ENCODE measurements around the gene OSCP1. TPM values are rescaled to one million over a fixed set of nuclear protein-coding genes. Genes with fewer than 3 reads are reported as not detected.

OSCP1 gene
- total and polyA plus RNA-seq, 2 donors (not counting 1 experiment from before 2014, with no cell fraction given), result 6.5 to 10.7 TPM

- TF ChIP-seq EZH2 (IDR thresholded peaks at IDR 0.05; ENCODE audit: low read length, missing control alignments), result no peak
- TF ChIP-seq, protein P1, sequence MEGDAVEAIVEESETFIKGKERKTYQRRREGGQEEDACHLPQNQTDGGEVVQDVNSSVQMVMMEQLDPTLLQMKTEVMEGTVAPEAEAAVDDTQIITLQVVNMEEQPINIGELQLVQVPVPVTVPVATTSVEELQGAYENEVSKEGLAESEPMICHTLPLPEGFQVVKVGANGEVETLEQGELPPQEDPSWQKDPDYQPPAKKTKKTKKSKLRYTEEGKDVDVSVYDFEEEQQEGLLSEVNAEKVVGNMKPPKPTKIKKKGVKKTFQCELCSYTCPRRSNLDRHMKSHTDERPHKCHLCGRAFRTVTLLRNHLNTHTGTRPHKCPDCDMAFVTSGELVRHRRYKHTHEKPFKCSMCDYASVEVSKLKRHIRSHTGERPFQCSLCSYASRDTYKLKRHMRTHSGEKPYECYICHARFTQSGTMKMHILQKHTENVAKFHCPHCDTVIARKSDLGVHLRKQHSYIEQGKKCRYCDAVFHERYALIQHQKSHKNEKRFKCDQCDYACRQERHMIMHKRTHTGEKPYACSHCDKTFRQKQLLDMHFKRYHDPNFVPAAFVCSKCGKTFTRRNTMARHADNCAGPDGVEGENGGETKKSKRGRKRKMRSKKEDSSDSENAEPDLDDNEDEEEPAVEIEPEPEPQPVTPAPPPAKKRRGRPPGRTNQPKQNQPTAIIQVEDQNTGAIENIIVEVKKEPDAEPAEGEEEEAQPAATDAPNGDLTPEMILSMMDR (conservative IDR thresholded peaks at IDR 0.05 in 1 of 2, IDR thresholded peaks at IDR 0.05 in 1 of 2; ENCODE audit: low read depth in 1 of 2, low read length in 2 of 2), result no peak
- H3K27me3 ChIP-seq (ENCODE audit: control insufficient read depth, insufficient read depth, low read length), result no peaks in the 10 kb centered on the region
- no peak overlapping the region for H3K4me3 ChIP-seq (replicated peaks in 1 of 4; ENCODE audit: control extremely low read depth in 1 of 4, insufficient read depth in 1 of 4, low read depth in 3 of 4, low read length in 4 of 4)
- no peaks in the 10 kb centered on the region for H3K4me1 ChIP-seq (ENCODE audit: control insufficient read depth, extremely low read depth, insufficient read depth, low read length)
- no peak overlapping the region for H3K4me2 ChIP-seq (ENCODE audit: extremely low read depth, insufficient read depth, low read length)
- H4K20me1 ChIP-seq (ENCODE audit: control insufficient read depth, extremely low read depth, insufficient read depth, low read length), result no peaks in the 10 kb centered on the region
- no peak overlapping the region for H2AFZ ChIP-seq (ENCODE audit: low read length)
- no peak overlapping the region for H3K27ac ChIP-seq (ENCODE audit: insufficient read depth, low read length)
- peaks cover 7% of the 10 kb centered on the region for H3K36me3 ChIP-seq (ENCODE audit: control insufficient read depth, insufficient read depth, low read length)
- no peak for DNase-seq (ENCODE audit: low read depth in 2 of 2)
- no peak overlapping the region for H3K9ac ChIP-seq (ENCODE audit: insufficient read depth, low read length)
- no peaks in the 10 kb centered on the region for H3K79me2 ChIP-seq (ENCODE audit: control insufficient read depth, insufficient read depth, low read length)
- no peaks in the 10 kb centered on the region for H3K9me3 ChIP-seq (ENCODE audit: control insufficient read depth, insufficient read depth, low read depth, low read length)
Observed at GRCh38 chr1:36455386-36455785, 5.1 kb upstream of the OSCP1 start.

- Histone ChIP-seq H2AFZ (ENCODE audit: low read length) (no peak overlapping the region), H3K9me3 (ENCODE audit: control insufficient read depth, insufficient read depth, low read depth, low read length) (no peaks in the 10 kb centered on the region), H3K36me3 (ENCODE audit: control insufficient read depth, insufficient read depth, low read length) (peaks cover 5% of the 10 kb centered on the region), H3K27me3 (ENCODE audit: control insufficient read depth, insufficient read depth, low read length) (no peaks in the 10 kb centered on the region), H4K20me1 (ENCODE audit: control insufficient read depth, extremely low read depth, insufficient read depth, low read length) (no peaks in the 10 kb centered on the region), H3K27ac (ENCODE audit: insufficient read depth, low read length) (no peak overlapping the region), H3K4me2 (ENCODE audit: extremely low read depth, insufficient read depth, low read length) (no peak overlapping the region), H3K4me1 (ENCODE audit: control insufficient read depth, extremely low read depth, insufficient read depth, low read length) (no peaks in the 10 kb centered on the region), H3K9ac (ENCODE audit: insufficient read depth, low read length) (no peak overlapping the region), H3K4me3 (replicated peaks in 1 of 4; ENCODE audit: control extremely low read depth in 1 of 4, insufficient read depth in 1 of 4, low read depth in 3 of 4, low read length in 4 of 4) (no peak overlapping the region), H3K79me2 (ENCODE audit: control insufficient read depth, insufficient read depth, low read length) (no peaks in the 10 kb centered on the region)
- no peak for DNase-seq (ENCODE audit: low read depth in 2 of 2)
- TF ChIP-seq EZH2 (IDR thresholded peaks at IDR 0.05; ENCODE audit: low read length, missing control alignments), result no peak
- TF ChIP-seq, protein P1 (conservative IDR thresholded peaks at IDR 0.05 in 1 of 2, IDR thresholded peaks at IDR 0.05 in 1 of 2; ENCODE audit: low read depth in 1 of 2, low read length in 2 of 2), result no peak
Observed at GRCh38 chr1:36453600-36454388, 3.5 kb upstream of the OSCP1 start.

GRCh38 chr1:36453051-36453450 is 2.8 kb upstream of the OSCP1 start:
- Histone ChIP-seq H3K4me1 (ENCODE audit: control insufficient read depth, extremely low read depth, insufficient read depth, low read length) (no peaks in the 10 kb centered on the region), H3K9ac (ENCODE audit: insufficient read depth, low read length) (no peak overlapping the region), H3K27me3 (ENCODE audit: control insufficient read depth, insufficient read depth, low read length) (no peaks in the 10 kb centered on the region), H4K20me1 (ENCODE audit: control insufficient read depth, extremely low read depth, insufficient read depth, low read length) (no peaks in the 10 kb centered on the region), H2AFZ (ENCODE audit: low read length) (no peak overlapping the region), H3K9me3 (ENCODE audit: control insufficient read depth, insufficient read depth, low read depth, low read length) (no peaks in the 10 kb centered on the region), H3K4me2 (ENCODE audit: extremely low read depth, insufficient read depth, low read length) (no peak overlapping the region), H3K27ac (ENCODE audit: insufficient read depth, low read length) (no peak overlapping the region), H3K79me2 (ENCODE audit: control insufficient read depth, insufficient read depth, low read length) (no peaks in the 10 kb centered on the region), H3K4me3 (replicated peaks in 1 of 4; ENCODE audit: control extremely low read depth in 1 of 4, insufficient read depth in 1 of 4, low read depth in 3 of 4, low read length in 4 of 4) (no peak overlapping the region), H3K36me3 (ENCODE audit: control insufficient read depth, insufficient read depth, low read length) (peaks cover 5% of the 10 kb centered on the region)
- DNase-seq (ENCODE audit: low read depth in 2 of 2), result no peak
- TF ChIP-seq, protein P1 (conservative IDR thresholded peaks at IDR 0.05 in 1 of 2, IDR thresholded peaks at IDR 0.05 in 1 of 2; ENCODE audit: low read depth in 1 of 2, low read length in 2 of 2), result no peak

Data from fibroblast of lung (primary cell).